Fibroblast of lung (primary cell): ENCODE measurements around the gene TMEM236. TPM values are rescaled to one million over a fixed set of nuclear protein-coding genes. Genes with fewer than 3 reads are reported as not detected.

Experiments used
- DNase-seq, 2 donors: peaks; one replicate each; pipeline versions ENCODE4 v3.0.0 to v3.0.0-alpha.2; 2010; ENCODE audit warnings: low read depth in 2 of 2
- H2AFZ ChIP-seq: 2 replicates; pipeline ENCODE4 v1.5.1; 2012; ENCODE audit warnings: low read length, control low read depth, inconsistent platforms
- H3K27ac ChIP-seq: 2 replicates; pipeline ENCODE4 v1.5.1; 2011; ENCODE audit warnings: low read length, control low read depth; ENCODE audit not compliant: insufficient read depth
- H3K27me3 ChIP-seq: 2 replicates; pipeline ENCODE4 v1.5.1; 2011; ENCODE audit warnings: mild to moderate bottlenecking, low read length; ENCODE audit not compliant: control insufficient read depth, insufficient read depth
- H3K36me3 ChIP-seq: 2 replicates; pipeline ENCODE4 v1.5.1; 2011; ENCODE audit warnings: low read length; ENCODE audit not compliant: control insufficient read depth, insufficient read depth
- H3K4me1 ChIP-seq: 2 replicates; pipeline ENCODE4 v1.5.1; 2011; ENCODE audit warnings: low read length; ENCODE audit not compliant: control insufficient read depth, insufficient read depth; ENCODE audit errors: extremely low read depth
- H3K4me2 ChIP-seq: 2 replicates; pipeline ENCODE4 v1.5.1; 2011; ENCODE audit warnings: low read length, control low read depth; ENCODE audit not compliant: insufficient read depth; ENCODE audit errors: extremely low read depth
- H3K4me3 ChIP-seq, 4 experiments: fragments of 200-600 bp in 1 of 4; sonication (generic) in 1 of 4; replicated peaks in 1 of 4; 2 replicates each; pipeline ENCODE4 v1.5.1; 2011 to 2016; ENCODE audit warnings: low read length in 4 of 4, low read depth in 3 of 4, mild to moderate bottlenecking in 3 of 4, control low read depth in 2 of 4, inconsistent platforms in 1 of 4, mixed read lengths in 1 of 4; ENCODE audit not compliant: insufficient read depth in 1 of 4; ENCODE audit errors: control extremely low read depth in 1 of 4
- H3K79me2 ChIP-seq: 2 replicates; pipeline ENCODE4 v1.5.1; 2012; ENCODE audit warnings: mild to moderate bottlenecking, low read length, inconsistent platforms; ENCODE audit not compliant: control insufficient read depth, insufficient read depth
- H3K9ac ChIP-seq: 2 replicates; pipeline ENCODE4 v1.5.1; 2011; ENCODE audit warnings: mild to moderate bottlenecking, low read length, control low read depth; ENCODE audit not compliant: insufficient read depth
- H3K9me3 ChIP-seq: 2 replicates; pipeline ENCODE4 v1.5.1; 2012; ENCODE audit warnings: low read depth, low read length; ENCODE audit not compliant: control insufficient read depth, insufficient read depth
- H4K20me1 ChIP-seq: 2 replicates; pipeline ENCODE4 v1.5.1; 2011; ENCODE audit warnings: low read length; ENCODE audit not compliant: control insufficient read depth, insufficient read depth; ENCODE audit errors: extremely low read depth
- EZH2 ChIP-seq: IDR thresholded peaks from 2 replicates; pipeline ENCODE4 v1.5.1; 2012; ENCODE audit warnings: low read length, control low read depth, mild to moderate bottlenecking; ENCODE audit errors: missing control alignments
- polyA plus RNA-seq, 2 donors: library from polyadenylated mRNA; depleted of rRNA in 1 of 2; stranded (reverse) in 1 of 2; unstranded in 1 of 2; fragments of >200 nt; gene quantifications; 2 replicates each; pipeline ENCODE4 v1.2.1, GENCODE V29; 2011 to 2012; ENCODE audit warnings: missing spikeins in 1 of 2
- total RNA-seq: library from RNA; depleted of rRNA; stranded (reverse); fragments of >200 nt; gene quantifications from 2 replicates; pipeline ENCODE4 v1.2.1, GENCODE V29; 2014
- TF ChIP-seq, protein P1 (sequence below), 2 donors: IDR thresholded peaks in 1 of 2; conservative IDR thresholded peaks in 1 of 2; 1 replicate in 1 of 2; 2 replicates in 1 of 2; pipeline ENCODE4 v1.5.1; 2011 to 2012; ENCODE audit warnings: low read length in 2 of 2, control low read depth in 1 of 2, inconsistent platforms in 1 of 2, low read depth in 1 of 2, mild to moderate bottlenecking in 1 of 2

TMEM236 gene
- total and polyA plus RNA-seq, 2 donors (not counting 1 experiment from before 2014, with no cell fraction given), result 0.03 to 0.17 TPM

DNA sequence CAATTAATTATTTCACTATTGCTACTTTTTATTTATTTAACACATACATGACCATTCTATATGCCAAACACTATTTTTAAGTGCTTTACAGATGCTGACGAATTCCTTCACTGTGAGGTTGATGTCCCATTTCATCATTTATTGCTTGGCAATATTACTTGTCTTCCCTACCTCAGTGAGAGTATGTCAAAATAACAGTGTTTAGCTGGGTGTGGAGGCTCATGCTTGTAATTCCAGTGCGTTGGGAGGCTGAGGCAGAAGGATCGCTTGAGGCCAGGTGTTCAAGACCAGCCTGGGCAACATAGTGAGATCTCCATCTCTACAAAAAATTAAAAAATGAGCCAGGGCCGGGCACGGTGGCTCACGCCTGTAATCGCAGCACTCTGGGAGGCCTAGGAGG is 37.4 kb downstream of the TMEM236 start:
- DNase-seq, result no peak
- no peak overlapping the region for H2AFZ ChIP-seq
- no peaks in the 10 kb centered on the region for H3K27me3 ChIP-seq
- TF ChIP-seq EZH2, result no peak
- TF ChIP-seq, protein P1, sequence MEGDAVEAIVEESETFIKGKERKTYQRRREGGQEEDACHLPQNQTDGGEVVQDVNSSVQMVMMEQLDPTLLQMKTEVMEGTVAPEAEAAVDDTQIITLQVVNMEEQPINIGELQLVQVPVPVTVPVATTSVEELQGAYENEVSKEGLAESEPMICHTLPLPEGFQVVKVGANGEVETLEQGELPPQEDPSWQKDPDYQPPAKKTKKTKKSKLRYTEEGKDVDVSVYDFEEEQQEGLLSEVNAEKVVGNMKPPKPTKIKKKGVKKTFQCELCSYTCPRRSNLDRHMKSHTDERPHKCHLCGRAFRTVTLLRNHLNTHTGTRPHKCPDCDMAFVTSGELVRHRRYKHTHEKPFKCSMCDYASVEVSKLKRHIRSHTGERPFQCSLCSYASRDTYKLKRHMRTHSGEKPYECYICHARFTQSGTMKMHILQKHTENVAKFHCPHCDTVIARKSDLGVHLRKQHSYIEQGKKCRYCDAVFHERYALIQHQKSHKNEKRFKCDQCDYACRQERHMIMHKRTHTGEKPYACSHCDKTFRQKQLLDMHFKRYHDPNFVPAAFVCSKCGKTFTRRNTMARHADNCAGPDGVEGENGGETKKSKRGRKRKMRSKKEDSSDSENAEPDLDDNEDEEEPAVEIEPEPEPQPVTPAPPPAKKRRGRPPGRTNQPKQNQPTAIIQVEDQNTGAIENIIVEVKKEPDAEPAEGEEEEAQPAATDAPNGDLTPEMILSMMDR (conservative IDR thresholded peaks at IDR 0.05 in 1 of 2, IDR thresholded peaks at IDR 0.05 in 1 of 2; ENCODE audit: low read depth in 1 of 2, low read length in 2 of 2), result no peak
- H3K4me1 ChIP-seq, result peaks cover 3% of the 10 kb centered on the region
- H3K4me2 ChIP-seq, result no peak overlapping the region
- no peaks in the 10 kb centered on the region for H3K9me3 ChIP-seq
- H3K79me2 ChIP-seq, result no peaks in the 10 kb centered on the region
- H3K4me3 ChIP-seq, result no peak overlapping the region
- H4K20me1 ChIP-seq, result no peaks in the 10 kb centered on the region
- H3K27ac ChIP-seq, result no peak overlapping the region
- H3K36me3 ChIP-seq, result no peaks in the 10 kb centered on the region
- no peak overlapping the region for H3K9ac ChIP-seq

DNA sequence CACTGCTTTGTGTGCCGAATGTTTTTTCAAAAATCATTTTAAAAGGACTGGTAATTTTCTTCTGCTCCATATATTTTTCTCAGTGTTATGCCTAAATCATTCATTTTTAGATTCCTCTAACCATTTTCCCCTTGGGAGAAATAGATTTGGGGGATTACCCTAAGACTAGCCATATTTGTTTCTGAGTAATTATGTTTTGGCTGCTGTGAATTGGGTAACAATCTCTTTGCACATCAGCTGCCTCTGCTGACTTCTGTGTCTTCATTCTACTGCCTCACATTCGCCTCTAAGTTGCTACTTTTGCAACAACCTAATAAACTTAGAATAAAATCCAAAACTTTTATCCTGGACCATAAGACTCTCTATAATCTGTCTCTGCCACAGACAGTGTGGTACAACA is 38.6 kb downstream of the TMEM236 start:
- no peaks in the 10 kb centered on the region for H3K9me3 ChIP-seq
- H3K79me2 ChIP-seq, result no peaks in the 10 kb centered on the region
- no peaks in the 10 kb centered on the region for H3K36me3 ChIP-seq
- H2AFZ ChIP-seq, result no peak overlapping the region
- H3K4me3 ChIP-seq, result no peak overlapping the region
- peaks cover 3% of the 10 kb centered on the region for H3K4me1 ChIP-seq
- no peaks in the 10 kb centered on the region for H3K27me3 ChIP-seq
- no peak for DNase-seq
- no peak overlapping the region for H3K9ac ChIP-seq
- no peak overlapping the region for H3K27ac ChIP-seq
- H4K20me1 ChIP-seq, result no peaks in the 10 kb centered on the region
- no peak overlapping the region for H3K4me2 ChIP-seq
- TF ChIP-seq, protein P1 (conservative IDR thresholded peaks at IDR 0.05 in 1 of 2, IDR thresholded peaks at IDR 0.05 in 1 of 2; ENCODE audit: low read depth in 1 of 2, low read length in 2 of 2), result no peak
- no peak for TF ChIP-seq EZH2

DNA sequence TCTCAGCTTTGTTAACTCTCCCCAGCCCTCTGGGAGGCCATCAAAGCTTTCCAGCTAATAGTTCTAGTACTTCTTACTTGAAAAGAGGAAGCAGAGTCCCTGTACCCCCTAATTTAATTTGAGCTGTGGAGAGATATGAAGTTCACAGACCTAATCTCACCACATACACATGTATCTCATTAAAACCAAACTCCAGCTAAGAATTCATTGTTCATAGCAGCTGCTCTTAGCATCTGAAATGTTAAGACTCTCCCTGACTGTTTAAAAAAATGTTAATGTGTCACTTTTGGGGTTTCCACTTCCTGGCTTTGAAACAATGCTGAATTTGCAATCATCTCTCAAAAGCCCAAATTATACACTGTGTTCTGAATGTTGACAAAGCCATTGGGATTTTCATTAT is 41.0 kb downstream of the TMEM236 start:
- H3K4me2 ChIP-seq, result no peak overlapping the region
- no peaks in the 10 kb centered on the region for H3K4me1 ChIP-seq
- H3K36me3 ChIP-seq, result no peaks in the 10 kb centered on the region
- H3K9ac ChIP-seq, result no peak overlapping the region
- H4K20me1 ChIP-seq, result no peaks in the 10 kb centered on the region
- H3K9me3 ChIP-seq, result no peaks in the 10 kb centered on the region
- TF ChIP-seq, protein P1 (conservative IDR thresholded peaks at IDR 0.05 in 1 of 2, IDR thresholded peaks at IDR 0.05 in 1 of 2; ENCODE audit: low read depth in 1 of 2, low read length in 2 of 2), result no peak
- no peak overlapping the region for H3K4me3 ChIP-seq
- H2AFZ ChIP-seq, result no peak overlapping the region
- no peak overlapping the region for H3K27ac ChIP-seq
- DNase-seq, result no peak
- H3K27me3 ChIP-seq, result no peaks in the 10 kb centered on the region
- no peaks in the 10 kb centered on the region for H3K79me2 ChIP-seq
